GM12875 (cell line): ENCODE data around the gene TSPEAR.

Experiments
- H3K4me3 ChIP-seq: one replicate; pipeline ENCODE4 v1.5.1; 2011; ENCODE audit warnings: low read depth, low read length, control low read depth
- CTCF ChIP-seq: IDR thresholded peaks from 2 replicates; pipeline ENCODE4 v1.5.1; 2011; ENCODE audit warnings: low read depth, mild to moderate bottlenecking, control low read depth, inconsistent platforms, low read length, moderate library complexity, borderline replicate concordance; ENCODE audit not compliant: insufficient read depth

TSPEAR gene

DNA sequence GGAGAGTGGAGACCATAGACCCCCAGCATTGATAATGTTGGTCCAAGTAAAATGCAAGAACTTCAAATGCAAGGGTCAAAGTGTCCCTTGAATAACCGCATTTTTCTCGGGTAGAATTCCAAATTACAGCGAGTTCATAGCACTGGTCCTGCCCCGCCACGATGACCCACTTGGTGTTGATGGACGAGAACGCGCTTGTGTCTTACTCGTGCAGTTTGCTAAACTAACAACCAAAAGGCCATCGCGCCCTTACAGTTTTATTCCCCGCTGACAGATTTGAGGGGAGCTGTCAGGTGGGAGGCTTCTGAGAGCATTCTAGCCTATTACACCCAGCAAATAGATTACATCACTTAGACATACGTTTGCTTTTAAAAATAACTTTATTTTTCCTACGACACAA, 17.3 kb upstream of the TSPEAR start:
- no peak overlapping the region for H3K4me3 ChIP-seq
- TF ChIP-seq CTCF = no peak

GRCh38 chr21:44727757-44728156, 16.4 kb upstream of the TSPEAR start:
- H3K4me3 ChIP-seq = no peak overlapping the region
- no peak for TF ChIP-seq CTCF

- no peak for TF ChIP-seq CTCF
- H3K4me3 ChIP-seq = no peak overlapping the region
Observed at GRCh38 chr21:44727321-44727720, 15.9 kb upstream of the TSPEAR start.

GRCh38 chr21:44726826-44727225, 15.5 kb upstream of the TSPEAR start:
- TF ChIP-seq CTCF = no peak
- H3K4me3 ChIP-seq = no peak overlapping the region

DNA sequence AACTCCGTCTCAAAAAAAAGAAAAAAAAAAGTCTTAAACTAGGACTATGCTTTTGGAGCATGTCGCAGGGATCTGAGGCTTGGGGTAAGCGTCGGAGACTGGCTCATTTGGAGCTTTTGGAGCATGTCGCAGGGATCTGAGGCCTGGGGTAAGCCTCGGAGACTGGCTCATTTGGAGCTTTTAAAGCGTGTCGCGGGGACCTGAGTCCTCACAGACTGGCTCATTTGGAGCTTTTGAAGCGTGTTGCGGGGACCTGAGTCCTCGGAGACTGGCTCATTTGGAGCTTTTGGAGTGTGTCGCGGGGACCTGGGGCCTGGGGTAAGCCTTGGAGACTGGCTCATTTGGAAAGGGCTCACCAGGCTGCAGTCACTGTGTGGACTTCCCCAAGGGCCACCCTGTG, 13.6 kb upstream of the TSPEAR start:
- no peak for TF ChIP-seq CTCF

DNA sequence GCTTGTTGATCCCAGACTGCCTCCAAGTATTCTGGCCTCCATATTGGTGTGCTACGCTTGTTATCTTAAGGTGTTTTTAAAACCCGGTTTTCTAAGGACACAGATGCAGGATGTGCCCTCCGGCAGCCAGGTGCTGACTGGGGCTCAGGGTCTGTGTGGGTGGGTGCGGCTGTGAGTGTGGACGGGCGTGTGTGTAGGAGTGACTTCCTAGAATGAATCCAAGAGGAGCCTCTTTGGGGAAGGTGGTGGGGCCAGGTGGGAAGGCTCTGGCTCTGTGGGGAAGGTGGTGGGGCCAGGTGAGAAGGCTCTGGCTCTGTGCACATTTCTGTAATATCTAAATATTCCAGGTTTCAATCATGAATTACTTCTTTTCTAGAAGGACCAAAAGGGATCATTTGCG, 12.8 kb upstream of the TSPEAR start:
- no peak overlapping the region for H3K4me3 ChIP-seq
- TF ChIP-seq CTCF = no peak

More for the DNA sequence above, 13.6 kb upstream of the TSPEAR start:
- no peak overlapping the region for H3K4me3 ChIP-seq

GRCh38 chr21:44723177-44724131, 12.1 kb upstream of the TSPEAR start:
- no peak for TF ChIP-seq CTCF

More at GRCh38 chr21:44723177-44724131, 12.1 kb upstream of the TSPEAR start:
- H3K4me3 ChIP-seq = no peak overlapping the region
